Mammary epithelial cell (primary cell): ENCODE data around the gene UQCRC1.

Experiments
- CTCF ChIP-seq, 2 donors: IDR thresholded peaks in 1 of 2; conservative IDR thresholded peaks in 1 of 2; 2 replicates each; pipeline ENCODE4 v1.5.1; 2011 to 2012; ENCODE audit warnings: inconsistent platforms in 2 of 2, low read length in 2 of 2, mild to moderate bottlenecking in 2 of 2, control low read depth in 1 of 2, low read depth in 1 of 2; ENCODE audit not compliant: insufficient read depth in 1 of 2; ENCODE audit errors: extremely low read depth in 1 of 2
- EZH2 ChIP-seq: IDR thresholded peaks from 2 replicates; pipeline ENCODE4 v1.6.1; 2012; ENCODE audit warnings: low read length, inconsistent platforms, borderline replicate concordance

GRCh38 chr3:48561045-48561736 lies 48.3 kb downstream of the UQCRC1 start:
- TF ChIP-seq EZH2 = no peak
- no peak for TF ChIP-seq CTCF (conservative IDR thresholded peaks at IDR 0.05 in 1 of 2, IDR thresholded peaks at IDR 0.05 in 1 of 2; ENCODE audit: extremely low read depth in 1 of 2, insufficient read depth in 1 of 2, low read depth in 1 of 2, low read length in 2 of 2)
